H9 (cell line): Measurements from ENCODE around the gene KRT36. TPM values are rescaled to one million over a fixed set of nuclear protein-coding genes. Genes with fewer than 3 reads are reported as not detected.

Experiments used
- DNase-seq: peaks from one replicate; pipeline ENCODE4 v3.0.0-alpha.2; 2017
- H2AFZ ChIP-seq: one replicate; pipeline ENCODE4 v1.6.1; 2013; ENCODE audit warnings: mild to moderate bottlenecking, low read length, control low read depth, moderate library complexity
- H2AK5ac ChIP-seq: 2 replicates; pipeline ENCODE4 v1.6.1; 2013; ENCODE audit warnings: low read length, control low read depth, mixed read lengths; ENCODE audit not compliant: insufficient read length
- H2BK120ac ChIP-seq: one replicate; pipeline ENCODE4 v1.6.1; 2013; ENCODE audit warnings: low read depth, mild to moderate bottlenecking, low read length, control low read depth, inconsistent platforms; ENCODE audit not compliant: poor library complexity, severe bottlenecking
- H2BK12ac ChIP-seq: 2 replicates; pipeline ENCODE4 v1.6.1; 2013; ENCODE audit warnings: low read length, control low read depth, mixed read lengths, low read depth; ENCODE audit not compliant: insufficient read length
- H2BK15ac ChIP-seq: 2 replicates; pipeline ENCODE4 v1.6.1; 2013; ENCODE audit warnings: low read depth, low read length, control low read depth
- H2BK20ac ChIP-seq: one replicate; pipeline ENCODE4 v1.6.1; 2013; ENCODE audit warnings: low read depth, mild to moderate bottlenecking, low read length, control low read depth, inconsistent platforms; ENCODE audit not compliant: poor library complexity, severe bottlenecking
- H2BK5ac ChIP-seq: 2 replicates; pipeline ENCODE4 v1.6.1; 2013; ENCODE audit warnings: low read length, control low read depth, mixed read lengths; ENCODE audit not compliant: insufficient read length
- H3K14ac ChIP-seq: 2 replicates; pipeline ENCODE4 v1.6.1; 2013; ENCODE audit warnings: low read length, control low read depth; ENCODE audit not compliant: insufficient read depth
- H3K18ac ChIP-seq: 2 replicates; pipeline ENCODE4 v1.6.1; 2013; ENCODE audit warnings: low read depth, mild to moderate bottlenecking, mixed read lengths, low read length, control low read depth; ENCODE audit not compliant: insufficient read length
- H3K23ac ChIP-seq: 2 replicates; pipeline ENCODE4 v1.6.1; 2013; ENCODE audit warnings: low read length, control low read depth, mixed read lengths, low read depth; ENCODE audit not compliant: insufficient read length
- H3K23me2 ChIP-seq: 2 replicates; pipeline ENCODE4 v1.6.1; 2013; ENCODE audit warnings: low read depth, mild to moderate bottlenecking, mixed read lengths, low read length, control low read depth; ENCODE audit not compliant: insufficient read length, poor library complexity, severe bottlenecking
- H3K27ac ChIP-seq: 2 replicates; pipeline ENCODE4 v1.5.1; 2013; ENCODE audit warnings: low read length, control low read depth, mixed read lengths, low read depth; ENCODE audit not compliant: insufficient read length
- H3K27me3 ChIP-seq: 2 replicates; pipeline ENCODE4 v1.6.1; 2013; ENCODE audit warnings: low read length, control low read depth, inconsistent platforms; ENCODE audit not compliant: insufficient read depth
- H3K4ac ChIP-seq: 2 replicates; pipeline ENCODE4 v1.6.1; 2013; ENCODE audit warnings: low read depth, mild to moderate bottlenecking, control low read depth, inconsistent platforms, low read length, moderate library complexity
- H3K4me1 ChIP-seq: 2 replicates; pipeline ENCODE4 v1.6.1; 2013; ENCODE audit warnings: low read length, control low read depth, inconsistent platforms; ENCODE audit not compliant: insufficient read depth
- H3K4me2 ChIP-seq: 2 replicates; pipeline ENCODE4 v1.6.1; 2013; ENCODE audit warnings: low read length, control low read depth, mixed read lengths; ENCODE audit not compliant: insufficient read length, insufficient read depth
- H3K56ac ChIP-seq: 2 replicates; pipeline ENCODE4 v1.6.1; 2013; ENCODE audit warnings: low read depth, mild to moderate bottlenecking, mixed read lengths, low read length, control low read depth; ENCODE audit not compliant: insufficient read length
- H3K79me1 ChIP-seq: 2 replicates; pipeline ENCODE4 v1.6.1; 2013; ENCODE audit warnings: low read depth, mild to moderate bottlenecking, moderate library complexity, low read length, control low read depth, inconsistent platforms; ENCODE audit not compliant: insufficient read depth, poor library complexity, severe bottlenecking
- H3K79me2 ChIP-seq: 2 replicates; pipeline ENCODE4 v1.6.1; 2013; ENCODE audit warnings: low read length, control low read depth, inconsistent platforms; ENCODE audit not compliant: insufficient read depth
- H3K9ac ChIP-seq: 2 replicates; pipeline ENCODE4 v1.6.1; 2013; ENCODE audit warnings: low read length, control low read depth, mixed read lengths; ENCODE audit not compliant: insufficient read length; ENCODE audit errors: extremely low read depth
- H3K9me3 ChIP-seq: one replicate; pipeline ENCODE4 v1.6.1; 2013; ENCODE audit warnings: low read depth, low read length, inconsistent platforms; ENCODE audit not compliant: control insufficient read depth
- H3T11ph ChIP-seq: one replicate; pipeline ENCODE4 v1.6.1; 2013; ENCODE audit warnings: mild to moderate bottlenecking, low read length, control low read depth, inconsistent platforms
- H4K20me1 ChIP-seq: one replicate; pipeline ENCODE4 v1.6.1; 2013; ENCODE audit not compliant: control insufficient read depth, insufficient read length, insufficient read depth
- H4K5ac ChIP-seq: 2 replicates; pipeline ENCODE4 v1.6.1; 2013; ENCODE audit warnings: low read depth, mild to moderate bottlenecking, mixed read lengths, low read length, control low read depth; ENCODE audit not compliant: insufficient read length
- H4K8ac ChIP-seq: replicated peaks from 2 replicates; pipeline ENCODE4 v1.6.1; 2013; ENCODE audit warnings: low read length, control low read depth, mixed read lengths, low read depth; ENCODE audit not compliant: insufficient read length
- H4K91ac ChIP-seq: 2 replicates; pipeline ENCODE4 v1.6.1; 2013; ENCODE audit warnings: low read depth, mild to moderate bottlenecking, moderate library complexity, mixed read lengths, low read length, control low read depth; ENCODE audit not compliant: insufficient read length
- H3K27ac Mint-ChIP-seq, 3 experiments: 2 replicates in 2 of 3; 3 replicates in 1 of 3; pipeline ENCODE4 v1.8.0; 2020 to 2021; ENCODE audit warnings: mixed read lengths in 3 of 3, mild to moderate bottlenecking in 1 of 3, moderate library complexity in 1 of 3
- H3K27me3 Mint-ChIP-seq: 2 replicates; pipeline ENCODE4 v1.8.0; 2021; ENCODE audit warnings: low read depth, mild to moderate bottlenecking, moderate library complexity, mixed read lengths
- H3K36me3 Mint-ChIP-seq, 3 experiments: 2 replicates in 2 of 3; 3 replicates in 1 of 3; pipeline ENCODE4 v1.8.0; 2020 to 2021; ENCODE audit warnings: low read depth in 3 of 3, mixed read lengths in 3 of 3; ENCODE audit not compliant: insufficient read depth in 1 of 3
- H3K4me1 Mint-ChIP-seq, 2 experiments: 2 replicates each; pipeline ENCODE4 v1.8.0; 2020; ENCODE audit warnings: mixed read lengths in 2 of 2
- H3K4me3 Mint-ChIP-seq, 2 experiments: 2 replicates in 1 of 2; 3 replicates in 1 of 2; pipeline ENCODE4 v1.8.0; 2020 to 2021; ENCODE audit warnings: mild to moderate bottlenecking in 2 of 2, mixed read lengths in 2 of 2, moderate library complexity in 1 of 2
- H3K9me3 Mint-ChIP-seq, 2 experiments: 2 replicates in 1 of 2; 3 replicates in 1 of 2; pipeline ENCODE4 v1.8.0; 2020; ENCODE audit warnings: mild to moderate bottlenecking in 2 of 2, mixed read lengths in 2 of 2, moderate library complexity in 1 of 2
- CTCF ChIP-seq: fragments of 200-600 bp; sonication (generic); conservative IDR thresholded peaks from 3 replicates; pipeline ENCODE4 v1.8.0; 2021; ENCODE audit warnings: antibody characterized with exemption, mild to moderate bottlenecking
- WGBS: extraction: QIAGEN DNeasy Blood & Tissue Kit; methylation state at CpG from one replicate; pipeline ENCODE4 v1.1.7; 2013; ENCODE audit warnings: missing lambda C conversion rate, low lambda C conversion rate, mixed read lengths; ENCODE audit not compliant: insufficient read length; ENCODE audit errors: extremely low coverage; 5-methylcytosine and 5-hydroxymethylcytosine counted together
- total RNA-seq: library from RNA; stranded (reverse); gene quantifications from 2 replicates; pipeline ENCODE4 v1.2.1, GENCODE V29; 2021

KRT36 gene
- total RNA-seq, 1 experiment from 2014 or later: not detected

GRCh38 chr17:41505007-41505808, 15.5 kb upstream of the KRT36 start, which contains the start of gene KRT13:
Gene KRT13, minus strand, starts transcription at chr17:41505612. Its CDS starts 62 bp downstream, at chr17:41505550.
- no peaks in the 10 kb centered on the region for H3K23me2 ChIP-seq
- H3K4me2 ChIP-seq: no peak within 1 kb of the TSS
- DNase-seq: no peak
- no peak within 1 kb of the TSS for H3K14ac ChIP-seq
- H3K36me3 Mint-ChIP-seq: no peaks in the 10 kb centered on the region
- no peaks in the 10 kb centered on the region for H3K79me2 ChIP-seq
- no peak within 1 kb of the TSS for H3K27ac ChIP-seq
- no peaks in the 10 kb centered on the region for H3K9me3 ChIP-seq
- no peak within 1 kb of the TSS for H3K23ac ChIP-seq
- no peaks in the 10 kb centered on the region for H3K27me3 ChIP-seq
- no peak within 1 kb of the TSS for H3K56ac ChIP-seq
- no peak within 1 kb of the TSS for H2AFZ ChIP-seq
- no peak within 1 kb of the TSS for H2BK5ac ChIP-seq
- no peak within 1 kb of the TSS for H4K8ac ChIP-seq
- H3K4ac ChIP-seq: no peak within 1 kb of the TSS
- H3K4me1 Mint-ChIP-seq: peaks cover 20 to 21% of the 10 kb centered on the region in 2 experiments
- H3K9ac ChIP-seq: no peak within 1 kb of the TSS
- no peak for TF ChIP-seq CTCF
- H2BK120ac ChIP-seq: no peak within 1 kb of the TSS
- H2AK5ac ChIP-seq: no peak within 1 kb of the TSS
- no peak within 1 kb of the TSS for H4K91ac ChIP-seq
- no peaks in the 10 kb centered on the region for H3K27me3 Mint-ChIP-seq
- H3K18ac ChIP-seq: no peak within 1 kb of the TSS
- H3T11ph ChIP-seq: no peak within 1 kb of the TSS
- no peak within 1 kb of the TSS for H4K5ac ChIP-seq
- no peaks in the 10 kb centered on the region for H4K20me1 ChIP-seq
- H3K4me1 ChIP-seq: peaks cover 3% of the 10 kb centered on the region; the same call in 1 of the 2 replicates
- H3K9me3 Mint-ChIP-seq: no peaks in the 10 kb centered on the region
- H3K79me1 ChIP-seq: no peaks in the 10 kb centered on the region
- WGBS: no CpG with 5 or more reads among the region's 17 CpGs
- H2BK15ac ChIP-seq: no peak within 1 kb of the TSS
- no peak within 1 kb of the TSS for H2BK20ac ChIP-seq
- H3K4me3 Mint-ChIP-seq: no peak within 1 kb of the TSS
- no peak within 1 kb of the TSS; a peak in 1 of 7 replicates for H3K27ac Mint-ChIP-seq
- no peak within 1 kb of the TSS for H2BK12ac ChIP-seq
